Neural crest cell (in vitro differentiated cells): ENCODE measurements around the gene TENM3. TPM values are rescaled to one million over a fixed set of nuclear protein-coding genes. Genes with fewer than 3 reads are reported as not detected.

Experiments
- DNase-seq: peaks from one replicate; pipeline ENCODE4 v3.0.0; 2021; ENCODE audit warnings: low read depth, mixed read lengths, low spot score
- H3K27ac Mint-ChIP-seq: one replicate; pipeline ENCODE4 v1.8.0; 2021; ENCODE audit warnings: mild to moderate bottlenecking, mixed read lengths; ENCODE audit not compliant: unreplicated experiment
- H3K27me3 Mint-ChIP-seq: 2 replicates; pipeline ENCODE4 v1.8.0; 2021; ENCODE audit warnings: low read depth, mild to moderate bottlenecking, mixed read lengths
- H3K36me3 Mint-ChIP-seq: 2 replicates; pipeline ENCODE4 v1.8.0; 2021; ENCODE audit warnings: low read depth, mild to moderate bottlenecking, mixed read lengths
- H3K4me1 Mint-ChIP-seq: 2 replicates; pipeline ENCODE4 v1.8.0; 2021; ENCODE audit warnings: mixed read lengths
- H3K4me3 Mint-ChIP-seq: one replicate; pipeline ENCODE4 v1.8.0; 2021; ENCODE audit warnings: mild to moderate bottlenecking, mixed read lengths
- H3K9me3 Mint-ChIP-seq: 2 replicates; pipeline ENCODE4 v1.8.0; 2021; ENCODE audit warnings: mixed read lengths
- CTCF ChIP-seq: fragments of 200-600 bp; sonication (generic); conservative IDR thresholded peaks from 2 replicates; pipeline ENCODE4 v1.5.0; 2021; ENCODE audit warnings: antibody characterized with exemption, mild to moderate bottlenecking
- total RNA-seq: library from RNA; stranded (reverse); gene quantifications from 2 replicates; pipeline ENCODE4 v1.2.1, GENCODE V29; 2021

TENM3 gene
- total RNA-seq, 1 donor from 2014 or later: 43.9 TPM

GRCh38 chr4:182804131-182804530 lies 560.9 kb downstream of the TENM3 start:
- Mint-ChIP-seq H3K27me3 (peaks cover 3% of the 10 kb centered on the region), H3K36me3 (peaks cover 13% of the 10 kb centered on the region), H3K9me3 (peaks cover 6% of the 10 kb centered on the region), H3K4me1 (peaks cover 47% of the 10 kb centered on the region), H3K4me3 (no peak overlapping the region), H3K27ac (peak overlapping the region; percentile 35)
- no peak for DNase-seq
- TF ChIP-seq CTCF: no peak

- H3K27ac Mint-ChIP-seq: no peak overlapping the region
- H3K4me1 Mint-ChIP-seq: peaks cover 47% of the 10 kb centered on the region
- TF ChIP-seq CTCF: no peak
- H3K27me3 Mint-ChIP-seq: peaks cover 3% of the 10 kb centered on the region
- no peak overlapping the region for H3K4me3 Mint-ChIP-seq
- peaks cover 10% of the 10 kb centered on the region for H3K36me3 Mint-ChIP-seq
- no peak for DNase-seq
- H3K9me3 Mint-ChIP-seq: peaks cover 6% of the 10 kb centered on the region
Observed at GRCh38 chr4:182805321-182805720, 562.1 kb downstream of the TENM3 start.

GRCh38 chr4:182805750-182806149 lies 562.5 kb downstream of the TENM3 start:
- Mint-ChIP-seq H3K9me3 (peaks cover 4% of the 10 kb centered on the region), H3K27me3 (peaks cover 3% of the 10 kb centered on the region), H3K36me3 (peaks cover 6% of the 10 kb centered on the region), H3K27ac (no peak overlapping the region), H3K4me1 (peaks cover 47% of the 10 kb centered on the region), H3K4me3 (peak overlapping the region; percentile 1)
- no peak for DNase-seq
- no peak for TF ChIP-seq CTCF

GRCh38 chr4:182806259-182807252 lies 563.4 kb downstream of the TENM3 start:
- peak; percentile 95 for DNase-seq
- H3K9me3 Mint-ChIP-seq: peaks cover 8% of the 10 kb centered on the region
- H3K36me3 Mint-ChIP-seq: no peaks in the 10 kb centered on the region
- peaks cover 3% of the 10 kb centered on the region for H3K27me3 Mint-ChIP-seq
- peaks cover 47% of the 10 kb centered on the region for H3K4me1 Mint-ChIP-seq
- TF ChIP-seq CTCF: peak; percentile 99
- H3K27ac Mint-ChIP-seq: peak overlapping the region; percentile 92
- peak overlapping the region; percentile 92 for H3K4me3 Mint-ChIP-seq

GRCh38 chr4:182807346-182807745 lies 564.1 kb downstream of the TENM3 start:
- Mint-ChIP-seq H3K4me3 (no peak overlapping the region), H3K36me3 (peaks cover 7% of the 10 kb centered on the region), H3K9me3 (peaks cover 13% of the 10 kb centered on the region), H3K27me3 (peaks cover 3% of the 10 kb centered on the region), H3K27ac (no peak overlapping the region), H3K4me1 (peaks cover 43% of the 10 kb centered on the region)
- peak; percentile 12 for DNase-seq
- no peak for TF ChIP-seq CTCF
